SH-SY5Y (cell line): Measurements from ENCODE around the gene ZSCAN29.

Source experiments
- GATA2 ChIP-seq: IDR thresholded peaks from 2 replicates; pipeline ENCODE4 v1.6.1; 2011; ENCODE audit warnings: mild to moderate bottlenecking, low read depth, low read length
- GATA3 ChIP-seq: IDR thresholded peaks from 2 replicates; pipeline ENCODE4 v1.6.1; 2011; ENCODE audit warnings: low read depth, mild to moderate bottlenecking, low read length, moderate library complexity

DNA sequence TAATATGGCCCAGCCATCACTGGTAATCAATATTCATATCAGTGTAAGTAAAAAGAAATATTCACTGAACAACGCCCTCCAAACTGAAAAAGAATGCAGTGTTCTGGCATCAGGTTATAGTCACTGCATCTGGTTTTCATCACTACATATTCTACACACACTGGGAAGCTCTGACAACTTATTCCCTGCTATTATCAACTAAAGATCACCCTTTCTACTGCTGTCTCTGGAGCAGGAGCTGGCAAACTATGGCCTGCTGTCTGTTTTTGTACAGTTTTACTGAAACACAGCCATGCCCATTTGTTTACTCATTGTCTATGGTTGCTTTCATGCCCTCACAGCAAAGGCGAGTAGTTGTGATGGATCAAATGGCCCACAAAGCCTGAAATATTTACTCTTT lies 35.3 kb upstream of the ZSCAN29 start:
- TF ChIP-seq GATA3 (0 out of 2 replicates have a peak, but pooled peaks have one; percentile 27), GATA2 (peak; percentile 74)
